ENCODE results near the gene TEX2. TPM values are rescaled to one million over a fixed set of nuclear protein-coding genes. Genes with fewer than 3 reads are reported as not detected.

Gene TEX2
- total and polyA plus RNA-seq, 2 donors (not counting 1 experiment from before 2014, with no cell fraction given), result 4.0 to 7.6 TPM

- H3K4me3 Mint-ChIP-seq, result no peak overlapping the region
- Histone ChIP-seq H3K27me3 (replicated peaks in 1 of 4; ENCODE audit: control extremely low read depth in 1 of 4, control insufficient read depth in 3 of 4, insufficient read depth in 4 of 4, low read length in 3 of 4) (no peaks in the 10 kb centered on the region), H3K9me3 (ENCODE audit: control extremely low read depth in 1 of 3, control insufficient read depth in 2 of 3, insufficient read depth in 1 of 3, low read length in 2 of 3) (no peaks in the 10 kb centered on the region), H2AFZ (ENCODE audit: insufficient read depth, low read depth, low read length, poor library complexity, severe bottlenecking) (no peak overlapping the region), H3K79me2 (ENCODE audit: control insufficient read depth, insufficient read depth, low read length) (no peaks in the 10 kb centered on the region), H4K20me1 (ENCODE audit: control insufficient read depth, insufficient read depth, low read length, poor library complexity, severe bottlenecking) (no peaks in the 10 kb centered on the region), H3K4me3 (ENCODE audit: control extremely low read depth in 1 of 5, extremely low read depth in 1 of 5, insufficient read depth in 1 of 5, low read depth in 2 of 5, low read length in 4 of 5) (no peak overlapping the region), H3K4me1 (ENCODE audit: control insufficient read depth in 2 of 2, insufficient read depth in 2 of 2, low read length in 2 of 2) (no peaks in the 10 kb centered on the region), H3K9ac (ENCODE audit: low read length) (no peak overlapping the region), H3K36me3 (replicated peaks in 1 of 2; ENCODE audit: control extremely low read depth in 1 of 2, control insufficient read depth in 1 of 2, extremely low read depth in 1 of 2, insufficient read depth in 2 of 2, low read length in 1 of 2) (no peaks in the 10 kb centered on the region), H3K27ac (ENCODE audit: low read length in 2 of 2) (no peak overlapping the region), H3K4me2 (replicated peaks; ENCODE audit: low read depth, low read length, poor library complexity, severe bottlenecking) (no peak overlapping the region)
- H3K27ac Mint-ChIP-seq, result no peak overlapping the region
- no peaks in the 10 kb centered on the region for H3K27me3 Mint-ChIP-seq
- POLR2A ChIA-PET, result no interaction called here
- TF ChIP-seq EZH2 (IDR thresholded peaks at IDR 0.05; ENCODE audit: borderline replicate concordance, insufficient read depth, low read depth, low read length, poor library complexity, severe bottlenecking) (no peak), CTCF (IDR thresholded peaks at IDR 0.05) (no peak)
- WGBS (ENCODE audit: insufficient coverage), result 100% methylated on average over 1 of the region's 7 CpGs
- DNase-seq (no peak), ATAC-seq (ENCODE audit: low read depth) (no peak)
- intact Hi-C loops (cut with micrococcal nuclease), result no loop called here
- H3K4me1 Mint-ChIP-seq, result no peaks in the 10 kb centered on the region
- H3K9me3 Mint-ChIP-seq (ENCODE audit: insufficient read depth), result no peaks in the 10 kb centered on the region
- CTCF ChIA-PET, result no interaction called here
These were observed 104.7 kb downstream of the TEX2 start for GRCh38 chr17:64158406-64158805.

- Mint-ChIP-seq H3K4me1 (no peaks in the 10 kb centered on the region), H3K27me3 (no peaks in the 10 kb centered on the region), H3K4me3 (no peak overlapping the region), H3K27ac (no peak overlapping the region), H3K9me3 (ENCODE audit: insufficient read depth) (no peaks in the 10 kb centered on the region)
- no peaks in the 10 kb centered on the region for H3K9me3 ChIP-seq (ENCODE audit: control extremely low read depth in 1 of 3, control insufficient read depth in 2 of 3, insufficient read depth in 1 of 3, low read length in 2 of 3)
- intact Hi-C loops (cut with micrococcal nuclease), result no loop called here
- ATAC-seq (ENCODE audit: low read depth) (no peak), DNase-seq (no peak)
- H3K79me2 ChIP-seq (ENCODE audit: control insufficient read depth, insufficient read depth, low read length), result no peaks in the 10 kb centered on the region
- H3K4me2 ChIP-seq (replicated peaks; ENCODE audit: low read depth, low read length, poor library complexity, severe bottlenecking), result no peak overlapping the region
- no peak overlapping the region for H3K27ac ChIP-seq (ENCODE audit: low read length in 2 of 2)
- TF ChIP-seq CTCF (IDR thresholded peaks at IDR 0.05) (no peak), EZH2 (IDR thresholded peaks at IDR 0.05; ENCODE audit: borderline replicate concordance, insufficient read depth, low read depth, low read length, poor library complexity, severe bottlenecking) (no peak)
- no peak overlapping the region for H3K9ac ChIP-seq (ENCODE audit: low read length)
- no peaks in the 10 kb centered on the region for H4K20me1 ChIP-seq (ENCODE audit: control insufficient read depth, insufficient read depth, low read length, poor library complexity, severe bottlenecking)
- H3K27me3 ChIP-seq (replicated peaks in 1 of 4; ENCODE audit: control extremely low read depth in 1 of 4, control insufficient read depth in 3 of 4, insufficient read depth in 4 of 4, low read length in 3 of 4), result no peaks in the 10 kb centered on the region
- H3K36me3 ChIP-seq (replicated peaks in 1 of 2; ENCODE audit: control extremely low read depth in 1 of 2, control insufficient read depth in 1 of 2, extremely low read depth in 1 of 2, insufficient read depth in 2 of 2, low read length in 1 of 2), result no peaks in the 10 kb centered on the region
- ChIA-PET POLR2A (no interaction called here), CTCF (no interaction called here)
- H3K4me3 ChIP-seq (ENCODE audit: control extremely low read depth in 1 of 5, extremely low read depth in 1 of 5, insufficient read depth in 1 of 5, low read depth in 2 of 5, low read length in 4 of 5), result no peak overlapping the region
- 100% methylated on average over 1 of the region's 2 CpGs for WGBS (ENCODE audit: insufficient coverage)
- H3K4me1 ChIP-seq (ENCODE audit: control insufficient read depth in 2 of 2, insufficient read depth in 2 of 2, low read length in 2 of 2), result no peaks in the 10 kb centered on the region
- no peak overlapping the region for H2AFZ ChIP-seq (ENCODE audit: insufficient read depth, low read depth, low read length, poor library complexity, severe bottlenecking)
These were observed 105.3 kb downstream of the TEX2 start for GRCh38 chr17:64157669-64158180.
